ENCODE data around the gene LIN7A.

DNA sequence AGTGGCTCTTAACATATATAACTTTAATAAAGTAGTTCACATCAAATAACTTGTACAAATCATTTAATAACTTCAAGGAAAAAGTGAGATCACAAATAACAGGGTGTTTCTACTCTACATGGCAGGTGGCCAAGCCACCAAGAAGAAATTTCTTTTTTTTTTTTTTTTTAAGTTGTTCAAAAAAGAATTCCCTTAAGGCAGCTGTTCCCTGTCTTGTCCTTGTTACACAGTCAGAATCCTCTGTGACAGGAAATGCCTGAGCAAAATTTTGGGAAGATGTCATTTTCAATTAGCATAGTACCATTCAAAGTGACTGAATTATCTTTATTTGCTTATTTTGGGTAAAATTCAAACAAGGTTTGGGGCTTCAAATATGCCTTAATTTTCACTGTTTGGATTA is 79.4 kb downstream of the LIN7A start:
- TF ChIP-seq, protein P1, sequence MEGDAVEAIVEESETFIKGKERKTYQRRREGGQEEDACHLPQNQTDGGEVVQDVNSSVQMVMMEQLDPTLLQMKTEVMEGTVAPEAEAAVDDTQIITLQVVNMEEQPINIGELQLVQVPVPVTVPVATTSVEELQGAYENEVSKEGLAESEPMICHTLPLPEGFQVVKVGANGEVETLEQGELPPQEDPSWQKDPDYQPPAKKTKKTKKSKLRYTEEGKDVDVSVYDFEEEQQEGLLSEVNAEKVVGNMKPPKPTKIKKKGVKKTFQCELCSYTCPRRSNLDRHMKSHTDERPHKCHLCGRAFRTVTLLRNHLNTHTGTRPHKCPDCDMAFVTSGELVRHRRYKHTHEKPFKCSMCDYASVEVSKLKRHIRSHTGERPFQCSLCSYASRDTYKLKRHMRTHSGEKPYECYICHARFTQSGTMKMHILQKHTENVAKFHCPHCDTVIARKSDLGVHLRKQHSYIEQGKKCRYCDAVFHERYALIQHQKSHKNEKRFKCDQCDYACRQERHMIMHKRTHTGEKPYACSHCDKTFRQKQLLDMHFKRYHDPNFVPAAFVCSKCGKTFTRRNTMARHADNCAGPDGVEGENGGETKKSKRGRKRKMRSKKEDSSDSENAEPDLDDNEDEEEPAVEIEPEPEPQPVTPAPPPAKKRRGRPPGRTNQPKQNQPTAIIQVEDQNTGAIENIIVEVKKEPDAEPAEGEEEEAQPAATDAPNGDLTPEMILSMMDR (IDR thresholded peaks at IDR 0.05): no peak
- TF ChIP-seq EZH2 (IDR thresholded peaks at IDR 0.05) (no peak), EZH2phosphoT487 (IDR thresholded peaks at IDR 0.05) (no peak)
